ENCODE results near the gene CHSY3.

GRCh38 chr5:130074820-130075219 lies 170.6 kb downstream of the CHSY3 start:
- TF ChIP-seq POLR2A (IDR thresholded peaks at IDR 0.05) = no peak
- TF ChIP-seq CTCF (IDR thresholded peaks at IDR 0.05) = no peak
